ENCODE data around the gene LTBP1. TPM values are rescaled to one million over a fixed set of nuclear protein-coding genes. Genes with fewer than 3 reads are reported as not detected.

Gene LTBP1
- total and polyA plus RNA-seq, 2 experiments from 2014 or later = 157 to 211 TPM

- Histone ChIP-seq H3K9ac (no peak overlapping the region), H3K79me2 (ENCODE audit: insufficient read depth) (peaks cover 6% of the 10 kb centered on the region), H3K27me3 (replicated peaks; ENCODE audit: insufficient read depth) (no peaks in the 10 kb centered on the region), H3K4me3 (no peak overlapping the region), H4K20me1 (ENCODE audit: insufficient read depth) (no peaks in the 10 kb centered on the region), H3K27ac (no peak overlapping the region), H2AFZ (no peak overlapping the region), H3K36me3 (ENCODE audit: low read depth) (0 out of 2 replicates have a peak, but pooled peaks cover 5% of the 10 kb centered on the region), H3F3A (ENCODE audit: insufficient read depth) (peaks cover 10% of the 10 kb centered on the region; the same call in 1 of the 2 replicates), H3K9me3 (ENCODE audit: low read depth) (no peaks in the 10 kb centered on the region), H3K4me2 (ENCODE audit: unreplicated experiment) (no peak overlapping the region), H3K9me2 (ENCODE audit: insufficient read depth) (no peaks in the 10 kb centered on the region), H3K4me1 (ENCODE audit: insufficient read depth) (peaks cover 4% of the 10 kb centered on the region; the same call in 1 of the 2 replicates)
- in situ Hi-C loops (cut with MboI) = loop anchor here (25.0 kb wide), 1 partner anchor 630 kb away; no protein-coding TSS in a partner anchor
- 92 to 94% methylated on average over 4 of the region's 4 CpGs for WGBS, 2 experiments (ENCODE audit: low coverage in 1 of 2, low lambda C conversion rate in 2 of 2, missing lambda C conversion rate in 2 of 2)
- TF ChIP-seq EZH2phosphoT487 (IDR thresholded peaks at IDR 0.05; ENCODE audit: insufficient read depth, low read depth) = no peak
- TF ChIP-seq EZH2 (IDR thresholded peaks at IDR 0.05; ENCODE audit: insufficient read depth, poor library complexity, severe bottlenecking) = no peak
- no peak for DNase-seq
These were observed 445.6 kb downstream of the LTBP1 start for GRCh38 chr2:33392366-33392765.

DNA sequence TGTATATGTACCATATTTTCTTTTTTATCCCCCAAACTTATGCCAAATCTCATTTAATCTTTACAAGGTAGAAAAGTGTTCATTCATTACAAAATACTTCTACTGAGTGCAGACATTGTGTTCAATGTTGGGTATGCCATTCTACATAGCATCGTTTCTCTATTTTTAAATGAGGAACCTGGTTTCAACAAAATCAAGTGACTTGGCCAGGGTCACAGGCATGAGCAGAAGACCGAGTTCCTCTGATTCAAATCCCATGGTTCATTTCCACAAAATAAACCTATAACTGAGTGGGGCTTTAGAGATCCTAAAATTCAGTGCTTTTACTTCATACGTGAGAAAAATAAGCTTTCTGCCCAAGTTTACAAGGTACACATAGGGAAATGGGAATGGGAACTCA lies 448.3 kb downstream of the LTBP1 start:
- Histone ChIP-seq H3K36me3 (ENCODE audit: low read depth) (peaks cover 9% of the 10 kb centered on the region; the same call in 1 of the 2 replicates), H4K20me1 (ENCODE audit: insufficient read depth) (no peaks in the 10 kb centered on the region), H3K27ac (no peak overlapping the region), H3K79me2 (ENCODE audit: insufficient read depth) (peaks cover 6% of the 10 kb centered on the region), H3K9me3 (ENCODE audit: low read depth) (no peaks in the 10 kb centered on the region), H3K4me2 (ENCODE audit: unreplicated experiment) (no peak overlapping the region), H3F3A (ENCODE audit: insufficient read depth) (peaks cover 10% of the 10 kb centered on the region; the same call in 1 of the 2 replicates), H3K27me3 (replicated peaks; ENCODE audit: insufficient read depth) (no peaks in the 10 kb centered on the region), H3K9ac (no peak overlapping the region), H3K4me1 (ENCODE audit: insufficient read depth) (peaks cover 4% of the 10 kb centered on the region; the same call in 1 of the 2 replicates), H3K4me3 (no peak overlapping the region), H3K9me2 (ENCODE audit: insufficient read depth) (no peaks in the 10 kb centered on the region), H2AFZ (no peak overlapping the region)
- WGBS, 2 experiments (ENCODE audit: low coverage in 1 of 2, low lambda C conversion rate in 2 of 2, missing lambda C conversion rate in 2 of 2) = 51 to 61% methylated on average over 3 of the region's 3 CpGs
- no peak for DNase-seq
- in situ Hi-C loops (cut with MboI) = loop anchor here (25.0 kb wide), 1 partner anchor 633 kb away; no protein-coding TSS in a partner anchor
- TF ChIP-seq EZH2phosphoT487 (IDR thresholded peaks at IDR 0.05; ENCODE audit: insufficient read depth, low read depth) (no peak), EZH2 (IDR thresholded peaks at IDR 0.05; ENCODE audit: insufficient read depth, poor library complexity, severe bottlenecking) (no peak)

DNA sequence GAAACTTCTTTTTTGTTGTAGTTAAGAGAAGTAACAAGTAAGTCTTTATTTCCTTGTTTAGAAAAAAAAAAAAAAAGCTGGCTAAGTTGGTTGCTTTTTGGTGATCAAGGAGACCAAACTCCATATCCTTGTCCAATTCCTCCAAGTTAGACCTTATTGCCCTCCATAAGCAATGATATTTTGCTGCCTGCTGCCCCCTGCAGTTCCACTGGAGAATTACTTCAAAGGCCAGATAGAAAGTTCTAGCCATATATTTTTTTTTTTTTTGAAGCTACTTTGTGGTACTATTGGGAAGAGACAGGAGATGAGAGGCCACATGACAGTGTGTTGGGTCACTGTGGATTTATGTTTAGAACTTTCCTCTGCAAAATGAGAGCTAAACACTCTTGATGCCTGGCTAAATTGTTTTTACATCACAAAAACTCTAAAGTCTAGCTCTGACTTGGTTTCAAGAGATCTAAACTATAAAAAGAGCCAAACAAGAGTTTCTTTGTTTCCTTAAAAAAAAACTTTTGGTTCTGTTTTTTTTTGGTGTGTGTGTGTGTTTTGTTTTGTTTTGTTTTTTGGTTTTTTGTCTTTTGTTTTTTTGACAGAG lies 449.0 kb downstream of the LTBP1 start:
- in situ Hi-C loops (cut with MboI) = loop anchor here (25.0 kb wide), 1 partner anchor 633 kb away; no protein-coding TSS in a partner anchor
- peak; percentile 64 for DNase-seq
- peaks cover 9% of the 10 kb centered on the region; the same call in 1 of the 2 replicates for H3K36me3 ChIP-seq (ENCODE audit: low read depth)

DNA sequence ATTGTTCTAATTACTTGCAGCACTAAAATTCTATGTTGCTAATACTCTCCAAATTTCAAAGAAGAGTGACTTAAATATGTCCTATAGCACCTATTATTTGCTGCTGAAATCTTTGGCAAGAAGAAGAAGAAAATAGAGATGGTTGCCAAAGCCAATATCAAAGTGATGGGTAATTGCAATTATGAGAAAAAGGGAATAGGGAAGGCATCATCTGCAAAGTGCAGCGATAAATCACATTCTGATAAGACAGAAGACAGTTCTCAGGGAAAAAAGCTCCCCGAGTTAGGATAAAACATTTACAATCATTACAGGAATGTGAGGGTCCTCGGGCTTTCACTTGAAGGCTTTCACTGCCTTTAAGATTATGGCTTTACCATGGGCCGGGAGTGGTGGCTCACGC lies 457.6 kb downstream of the LTBP1 start:
- Histone ChIP-seq H3K27me3 (replicated peaks; ENCODE audit: insufficient read depth) (no peaks in the 10 kb centered on the region), H3K9me2 (ENCODE audit: insufficient read depth) (no peaks in the 10 kb centered on the region), H3K9me3 (ENCODE audit: low read depth) (no peaks in the 10 kb centered on the region), H3K4me3 (no peak overlapping the region), H3K27ac (no peak overlapping the region), H3F3A (ENCODE audit: insufficient read depth) (no peaks in the 10 kb centered on the region), H3K36me3 (ENCODE audit: low read depth) (no peaks in the 10 kb centered on the region), H3K79me2 (ENCODE audit: insufficient read depth) (no peaks in the 10 kb centered on the region), H2AFZ (no peak overlapping the region), H3K4me2 (ENCODE audit: unreplicated experiment) (no peak overlapping the region), H3K9ac (no peak overlapping the region), H4K20me1 (ENCODE audit: insufficient read depth) (no peaks in the 10 kb centered on the region), H3K4me1 (ENCODE audit: insufficient read depth) (no peaks in the 10 kb centered on the region)
- TF ChIP-seq EZH2 (IDR thresholded peaks at IDR 0.05; ENCODE audit: insufficient read depth, poor library complexity, severe bottlenecking) = no peak
- WGBS, 2 experiments (ENCODE audit: low coverage in 1 of 2, low lambda C conversion rate in 2 of 2, missing lambda C conversion rate in 2 of 2) = 96 to 99% methylated on average over 5 of the region's 5 CpGs
- no peak for DNase-seq
- in situ Hi-C loops (cut with MboI) = no loop called here

More for the DNA sequence above, 449.0 kb downstream of the LTBP1 start:
- Histone ChIP-seq H3K27ac (no peak overlapping the region), H3F3A (ENCODE audit: insufficient read depth) (peaks cover 10% of the 10 kb centered on the region; the same call in 1 of the 2 replicates), H2AFZ (no peak overlapping the region), H3K9me2 (ENCODE audit: insufficient read depth) (no peaks in the 10 kb centered on the region), H3K9ac (no peak overlapping the region), H3K4me3 (no peak overlapping the region), H3K27me3 (replicated peaks; ENCODE audit: insufficient read depth) (no peaks in the 10 kb centered on the region), H3K79me2 (ENCODE audit: insufficient read depth) (peaks cover 6% of the 10 kb centered on the region), H3K9me3 (ENCODE audit: low read depth) (no peaks in the 10 kb centered on the region), H4K20me1 (ENCODE audit: insufficient read depth) (no peaks in the 10 kb centered on the region), H3K4me1 (ENCODE audit: insufficient read depth) (peaks cover 4% of the 10 kb centered on the region; the same call in 1 of the 2 replicates), H3K4me2 (ENCODE audit: unreplicated experiment) (no peak overlapping the region)
- TF ChIP-seq EZH2 (IDR thresholded peaks at IDR 0.05; ENCODE audit: insufficient read depth, poor library complexity, severe bottlenecking) = no peak
- no peak for TF ChIP-seq EZH2phosphoT487 (IDR thresholded peaks at IDR 0.05; ENCODE audit: insufficient read depth, low read depth)
